HFF-Myc (cell line): ENCODE results near the gene JAM3.

Experiments used
- DNase-seq: peaks from one replicate; pipeline ENCODE4 v3.0.0-alpha.2; 2011; ENCODE audit warnings: low read depth; ENCODE audit errors: extremely low read depth
- H3K4me3 ChIP-seq: replicated peaks from 2 replicates; pipeline ENCODE4 v1.5.1; 2011; ENCODE audit warnings: low read depth, mild to moderate bottlenecking, control low read depth, low read length
- TF ChIP-seq, protein P1 (sequence below): IDR thresholded peaks from 2 replicates; pipeline ENCODE4 v1.5.1; 2012; ENCODE audit warnings: mild to moderate bottlenecking, low read depth, low read length, control low read depth; ENCODE audit errors: missing control alignments

The JAM3 gene

GRCh38 chr11:134039726-134040385, 29.0 kb upstream of the JAM3 start:
- no peak overlapping the region for H3K4me3 ChIP-seq
- TF ChIP-seq, protein P1, sequence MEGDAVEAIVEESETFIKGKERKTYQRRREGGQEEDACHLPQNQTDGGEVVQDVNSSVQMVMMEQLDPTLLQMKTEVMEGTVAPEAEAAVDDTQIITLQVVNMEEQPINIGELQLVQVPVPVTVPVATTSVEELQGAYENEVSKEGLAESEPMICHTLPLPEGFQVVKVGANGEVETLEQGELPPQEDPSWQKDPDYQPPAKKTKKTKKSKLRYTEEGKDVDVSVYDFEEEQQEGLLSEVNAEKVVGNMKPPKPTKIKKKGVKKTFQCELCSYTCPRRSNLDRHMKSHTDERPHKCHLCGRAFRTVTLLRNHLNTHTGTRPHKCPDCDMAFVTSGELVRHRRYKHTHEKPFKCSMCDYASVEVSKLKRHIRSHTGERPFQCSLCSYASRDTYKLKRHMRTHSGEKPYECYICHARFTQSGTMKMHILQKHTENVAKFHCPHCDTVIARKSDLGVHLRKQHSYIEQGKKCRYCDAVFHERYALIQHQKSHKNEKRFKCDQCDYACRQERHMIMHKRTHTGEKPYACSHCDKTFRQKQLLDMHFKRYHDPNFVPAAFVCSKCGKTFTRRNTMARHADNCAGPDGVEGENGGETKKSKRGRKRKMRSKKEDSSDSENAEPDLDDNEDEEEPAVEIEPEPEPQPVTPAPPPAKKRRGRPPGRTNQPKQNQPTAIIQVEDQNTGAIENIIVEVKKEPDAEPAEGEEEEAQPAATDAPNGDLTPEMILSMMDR: no peak
- DNase-seq: no peak

GRCh38 chr11:134040386-134041302, 28.2 kb upstream of the JAM3 start:
- DNase-seq: no peak
- TF ChIP-seq, protein P1: no peak
- H3K4me3 ChIP-seq: no peak overlapping the region

- TF ChIP-seq, protein P1: no peak
- DNase-seq: no peak
Measured at GRCh38 chr11:134041349-134041748, 27.5 kb upstream of the JAM3 start.

DNA sequence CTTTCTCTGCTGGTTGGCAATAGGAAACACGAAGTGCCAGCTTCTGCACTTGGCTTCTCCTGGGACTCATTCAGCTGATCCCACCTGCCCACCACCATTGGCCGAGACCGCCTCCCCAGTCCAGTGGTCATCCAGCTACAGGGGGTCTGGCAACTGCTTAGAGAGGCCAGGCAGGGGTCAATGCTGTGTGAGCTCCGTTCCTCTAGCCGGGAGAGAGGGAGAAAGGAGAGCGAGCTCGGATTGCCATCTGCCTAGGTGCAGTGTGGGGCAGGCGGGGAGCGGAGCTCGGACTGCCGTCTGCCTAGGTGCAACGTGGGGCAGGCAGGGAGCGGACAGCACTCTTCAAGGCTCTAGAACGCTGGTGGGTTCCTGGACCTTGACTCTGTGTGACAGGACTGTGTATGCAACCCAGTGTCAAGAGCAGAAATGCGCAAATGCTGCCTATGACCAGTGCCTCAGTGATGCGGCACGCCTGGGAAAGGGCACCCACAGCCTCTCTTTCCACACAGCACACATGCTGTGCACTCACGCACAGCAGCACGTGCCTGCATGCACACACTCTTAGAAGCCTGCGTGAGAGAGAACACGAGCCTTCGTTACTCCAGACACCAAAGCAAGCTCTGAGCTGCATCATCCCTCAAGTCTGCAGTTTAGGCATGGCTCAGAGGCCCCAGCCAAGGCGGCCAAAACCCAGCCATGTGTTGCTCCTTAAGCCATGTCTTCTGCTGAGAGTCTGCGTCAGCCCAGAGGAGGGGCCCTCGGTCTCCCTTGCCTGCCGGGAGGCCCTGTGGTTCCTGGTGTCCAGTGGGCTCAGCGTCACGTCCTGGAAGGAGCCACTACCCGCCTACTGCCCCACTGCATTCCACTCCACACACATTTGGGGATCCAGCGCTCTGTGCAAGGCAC, 26.8 kb upstream of the JAM3 start:
- TF ChIP-seq, protein P1: no peak
- no peak overlapping the region for H3K4me3 ChIP-seq
- DNase-seq: no peak

More at GRCh38 chr11:134041349-134041748, 27.5 kb upstream of the JAM3 start:
- no peak overlapping the region for H3K4me3 ChIP-seq

DNA sequence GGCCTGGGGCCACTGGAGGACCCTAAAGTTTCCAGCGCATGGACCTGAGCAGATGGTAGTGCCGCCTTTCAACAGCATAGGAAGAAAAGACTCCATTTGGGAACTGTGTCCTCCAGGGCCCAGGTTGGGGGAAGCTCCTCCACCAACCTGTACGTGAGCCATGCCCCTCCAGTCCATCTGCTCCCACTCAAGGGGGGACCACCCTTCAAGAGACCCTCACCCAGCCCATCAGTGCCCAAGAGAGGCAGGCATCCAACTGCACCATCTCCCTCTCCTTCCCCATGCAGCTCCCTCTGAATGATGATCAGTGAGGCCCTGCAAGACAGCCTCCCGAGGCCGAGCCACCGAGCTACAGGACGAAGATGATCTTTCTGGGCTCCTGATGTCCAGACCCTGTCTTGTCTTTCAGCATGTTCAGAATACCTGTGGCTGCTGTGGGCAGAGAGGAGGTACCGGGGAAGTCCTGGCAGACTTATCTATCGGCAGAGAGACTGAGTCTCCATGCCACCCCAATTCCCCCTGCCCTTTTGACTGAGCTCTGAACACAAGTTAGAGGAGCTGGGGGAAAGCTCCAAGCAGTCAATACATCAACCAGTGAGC, 25.0 kb upstream of the JAM3 start:
- TF ChIP-seq, protein P1: no peak
- DNase-seq: no peak
- H3K4me3 ChIP-seq: no peak overlapping the region
